Measurements from ENCODE around the gene CACNB1.
"Not testable (repeated sequence)": the region's sequence is repeated elsewhere in the genome, so short reads cannot be mapped to it uniquely, and the experiment has no call there.

Gene CACNB1

DNA sequence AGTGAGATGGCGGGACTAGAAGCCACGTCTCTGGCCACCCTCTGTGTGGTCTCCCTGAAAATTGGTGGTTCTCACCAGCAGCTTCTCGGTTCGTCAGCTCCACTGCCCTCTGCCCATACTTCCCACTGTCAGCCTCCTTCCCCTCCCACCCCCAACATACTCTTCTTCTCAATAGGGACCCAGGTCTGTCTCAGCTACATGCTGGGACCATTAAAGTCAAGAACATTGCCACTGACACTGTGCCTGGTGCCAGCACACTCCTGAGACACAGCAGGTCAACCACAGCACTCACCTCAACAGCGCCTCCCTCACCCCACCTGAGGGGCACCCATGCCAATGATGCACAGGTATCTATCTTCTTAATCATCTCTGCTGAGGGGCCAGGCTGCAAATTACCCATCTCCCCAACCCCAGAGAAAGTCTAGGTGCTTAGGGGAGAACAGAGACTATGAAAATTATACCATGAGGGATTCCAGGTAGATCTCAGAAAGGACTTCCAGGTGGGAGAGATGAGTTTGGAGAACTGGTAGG is 47.3 kb downstream of the CACNB1 start:
- no peak for DNase-seq

GRCh38 chr17:39147221-39148185 is 50.0 kb downstream of the CACNB1 start:
- no peak for DNase-seq

DNA sequence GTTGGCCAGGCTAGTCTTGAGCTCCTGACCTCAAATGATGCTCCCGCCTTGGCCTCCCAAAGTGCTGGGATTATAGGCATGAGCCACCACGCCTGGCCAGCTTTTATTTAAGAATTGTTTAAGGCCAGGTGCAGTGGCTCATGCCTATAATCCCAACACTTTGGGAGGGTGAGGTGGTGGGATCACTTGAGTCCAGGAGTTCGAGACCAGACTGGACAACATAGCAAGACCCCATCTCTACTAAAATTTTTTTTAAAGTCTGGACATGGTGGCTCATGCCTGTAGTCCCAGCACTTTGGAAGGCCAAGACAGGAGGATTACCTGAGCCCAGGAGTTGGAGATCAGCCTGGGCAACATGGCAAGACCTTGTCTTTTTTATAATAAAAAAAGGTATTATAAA is 51.2 kb downstream of the CACNB1 start:
- no peak for DNase-seq

GRCh38 chr17:39145143-39145542 is 52.3 kb downstream of the CACNB1 start:
- no peak for DNase-seq

DNA sequence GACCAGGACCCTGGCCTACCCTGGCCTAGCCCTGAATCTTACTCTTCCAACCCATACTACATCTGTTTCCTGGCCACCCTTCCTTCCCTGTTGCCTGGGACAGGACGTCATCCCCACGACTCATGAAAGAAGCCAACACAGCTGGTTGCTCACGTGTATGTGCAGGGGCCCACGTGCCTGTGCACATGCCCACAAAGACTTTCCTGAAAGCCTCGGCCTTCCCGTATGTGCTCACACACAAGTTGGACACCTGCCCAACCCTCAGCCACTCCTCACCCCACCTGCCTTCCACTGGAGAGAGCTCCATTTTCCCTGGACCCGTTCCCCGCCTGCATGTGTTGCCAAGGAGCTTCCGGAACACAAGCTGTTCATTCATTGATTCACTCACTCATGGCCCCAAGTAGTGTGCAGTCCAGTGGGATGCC is 53.0 kb downstream of the CACNB1 start:
- DNase-seq, result no peak

- DNase-seq, result no peak
Observed at GRCh38 chr17:39143552-39144093, 53.8 kb downstream of the CACNB1 start.

- no peak for DNase-seq
Observed at GRCh38 chr17:39141915-39142664, 55.4 kb downstream of the CACNB1 start.

DNA sequence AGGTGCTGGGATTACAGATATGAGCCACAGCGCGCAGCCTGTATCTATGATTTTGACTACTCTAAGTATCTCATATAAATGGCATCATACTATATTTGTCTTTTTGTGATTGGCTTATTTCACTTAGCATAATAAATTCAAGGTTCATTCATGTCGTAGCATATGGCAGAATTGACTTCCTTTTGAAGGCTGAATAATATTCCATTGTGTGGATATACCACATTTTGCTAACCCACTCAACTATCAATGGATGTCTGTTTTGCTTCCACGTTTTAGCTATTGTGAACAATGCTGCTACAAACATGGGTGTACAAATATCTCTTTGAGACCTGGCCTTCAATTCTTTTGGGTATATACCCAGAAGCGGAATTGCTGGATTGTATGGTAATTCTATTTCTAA is 56.2 kb downstream of the CACNB1 start:
- no peak for DNase-seq

- no peak for DNase-seq
Observed at GRCh38 chr17:39139561-39139960, 57.9 kb downstream of the CACNB1 start.

DNA sequence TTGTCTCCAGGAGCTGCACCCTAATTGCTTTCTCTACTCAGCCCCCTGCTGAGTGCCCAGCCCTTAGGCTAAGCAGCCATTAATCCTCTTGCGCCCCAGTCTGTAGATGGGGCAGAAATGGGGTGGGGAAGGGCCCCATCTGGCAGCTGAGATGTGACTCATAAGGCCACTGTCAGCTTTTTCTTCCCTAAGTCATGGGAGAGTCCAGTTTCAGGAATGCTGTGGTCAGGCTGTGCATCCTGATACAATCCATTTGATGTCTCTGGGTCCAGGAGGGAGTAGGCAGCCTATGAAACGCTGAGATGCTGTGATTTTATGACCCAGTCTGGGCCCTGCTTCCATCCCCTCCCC is 58.3 kb downstream of the CACNB1 start:
- DNase-seq, result no peak

GRCh38 chr17:39138431-39139160 is 58.9 kb downstream of the CACNB1 start:
- DNase-seq, result no peak

DNA sequence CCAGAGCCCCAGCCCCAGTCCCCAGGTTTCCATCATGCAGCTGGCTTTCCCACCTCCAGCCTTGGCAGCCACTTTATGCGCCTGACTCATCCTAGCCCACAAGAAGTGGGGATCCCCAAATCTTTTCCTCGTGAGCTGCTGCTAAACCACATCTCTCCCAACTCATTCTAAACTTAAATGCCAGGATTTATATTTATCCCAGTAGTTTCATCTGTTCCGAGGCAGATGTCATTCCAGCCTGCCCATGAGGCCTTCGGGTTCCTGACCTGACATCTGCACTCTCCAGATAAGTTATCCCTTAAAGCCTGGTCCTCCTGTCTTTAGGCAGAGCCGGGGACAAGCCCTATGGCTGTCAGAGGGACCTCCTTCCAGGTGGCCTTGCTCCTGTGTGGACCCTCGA is 62.6 kb downstream of the CACNB1 start:
- DNase-seq, result no peak

DNA sequence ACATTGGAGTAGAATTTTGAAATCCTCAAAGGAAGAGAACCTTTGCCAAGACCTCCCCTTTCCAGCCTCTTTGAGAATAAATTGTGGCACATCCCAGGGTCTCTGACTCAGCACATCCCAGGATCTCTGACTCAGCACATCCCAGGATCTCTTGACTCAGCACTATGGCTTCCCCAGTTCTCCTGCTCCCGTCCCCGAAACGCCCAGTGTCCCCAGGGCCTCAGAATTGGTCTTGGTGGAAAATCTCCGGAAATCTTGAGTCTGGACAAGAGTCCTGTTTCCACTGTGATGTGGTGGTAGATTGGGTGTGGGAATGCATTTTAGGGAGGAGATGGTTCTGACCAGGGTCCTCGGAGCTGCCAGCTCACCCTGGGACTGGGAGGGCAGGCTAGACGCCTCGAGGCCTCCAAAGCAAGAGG is 65.3 kb downstream of the CACNB1 start:
- no peak for DNase-seq

DNA sequence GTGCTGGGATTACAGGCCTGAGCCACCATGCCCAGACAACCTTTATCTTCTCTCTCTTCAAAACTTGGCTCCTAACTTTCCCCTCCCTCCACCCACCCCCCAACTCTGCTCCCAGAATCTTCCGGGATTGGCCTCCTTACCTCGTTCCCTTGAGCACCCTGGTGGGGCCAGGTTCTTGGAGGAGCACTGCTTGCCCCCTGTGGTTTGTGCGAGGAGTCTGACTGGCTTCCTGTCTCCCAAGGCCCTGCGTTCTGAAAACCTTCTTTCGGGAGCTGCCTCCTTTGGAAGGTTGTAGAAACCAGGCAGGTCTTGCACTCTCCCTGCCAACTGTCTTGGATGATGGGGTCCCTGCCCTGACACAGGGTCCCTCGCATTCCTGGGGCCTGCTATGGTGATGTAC is 65.9 kb downstream of the CACNB1 start:
- DNase-seq, result no peak

- no peak for DNase-seq
Observed at GRCh38 chr17:39130205-39130604, 67.3 kb downstream of the CACNB1 start.

GRCh38 chr17:39129544-39129943 is 67.9 kb downstream of the CACNB1 start:
- DNase-seq, result not testable (repeated sequence)

DNA sequence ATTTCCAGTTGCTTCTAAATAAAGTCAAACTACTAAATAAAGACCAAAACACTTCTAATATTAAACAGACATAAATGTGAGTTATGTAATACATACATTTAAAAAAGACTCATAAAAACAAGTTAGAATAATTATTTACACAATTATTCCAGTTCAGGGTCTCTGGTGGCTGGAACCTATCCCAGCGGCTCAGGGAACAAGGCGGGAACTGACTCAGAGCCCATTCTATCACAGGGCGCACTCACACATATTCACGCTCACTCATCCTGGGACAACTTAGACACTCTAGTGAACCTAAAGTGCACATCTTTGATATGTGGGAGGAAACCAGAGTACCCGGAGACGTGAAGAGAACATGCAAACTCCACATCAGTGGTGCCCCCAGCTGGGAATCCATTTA is 71.0 kb downstream of the CACNB1 start:
- DNase-seq, result no peak

DNA sequence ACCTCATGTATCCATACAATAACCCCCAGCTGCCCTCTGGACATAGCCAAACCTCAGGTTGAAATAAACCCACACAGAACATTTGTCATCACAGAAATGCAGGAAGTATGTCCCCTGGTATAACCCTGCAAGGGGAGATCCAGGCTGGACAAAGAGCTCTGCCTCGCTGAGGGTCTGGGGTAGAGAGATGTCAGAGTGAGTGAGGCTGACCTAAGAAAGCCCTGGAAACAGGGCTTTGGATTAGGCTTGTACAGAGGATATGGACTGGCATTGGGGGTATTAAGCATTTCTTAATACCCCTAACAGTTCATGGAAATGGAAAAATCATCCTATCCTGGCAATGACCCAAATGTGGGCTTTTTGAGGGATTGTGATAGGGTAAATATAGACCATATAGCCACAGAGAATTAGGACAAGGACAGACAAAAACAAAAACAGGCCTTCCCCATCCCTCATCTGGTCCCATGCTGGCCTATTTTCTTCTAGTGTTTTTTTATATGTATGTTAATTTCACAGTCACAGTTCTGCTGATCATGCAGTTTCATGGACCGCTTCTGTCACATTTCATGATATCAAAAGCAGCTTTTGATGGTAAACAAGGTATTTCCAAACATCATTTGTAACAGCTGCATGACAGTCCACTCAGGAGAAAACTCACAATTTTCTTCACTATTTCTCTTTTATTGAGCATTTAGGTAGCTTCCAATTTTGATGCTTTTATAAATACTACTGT is 72.2 kb downstream of the CACNB1 start:
- no peak for DNase-seq

GRCh38 chr17:39123627-39124026 is 73.8 kb downstream of the CACNB1 start:
- no peak for DNase-seq

Measured in hippocampal formation (tissue), 2 donors.